Muscle layer of duodenum (tissue), 2 donors: Measurements from ENCODE around the gene RHOJ.
"Not testable (repeated sequence)": the region's sequence is repeated elsewhere in the genome, so short reads cannot be mapped to it uniquely, and the experiment has no call there.

Experiments used
- H3K27ac ChIP-seq: one replicate; pipeline ENCODE4 v1.7.0; 2013; ENCODE audit warnings: mild to moderate bottlenecking, low read length
- H3K27me3 ChIP-seq: one replicate; pipeline ENCODE4 v1.7.0; 2013; ENCODE audit warnings: low read depth, mild to moderate bottlenecking, control low read depth, low read length
- H3K36me3 ChIP-seq, 2 donors: one replicate each; pipeline ENCODE4 v1.7.0; 2013; ENCODE audit warnings: low read length in 2 of 2, control low read depth in 1 of 2, mild to moderate bottlenecking in 1 of 2; ENCODE audit not compliant: insufficient read depth in 2 of 2, control insufficient read depth in 1 of 2
- H3K4me1 ChIP-seq, 2 donors: one replicate each; pipeline ENCODE4 v1.7.0; 2013; ENCODE audit warnings: low read length in 2 of 2, mild to moderate bottlenecking in 2 of 2, control low read depth in 1 of 2, moderate library complexity in 1 of 2; ENCODE audit not compliant: insufficient read depth in 2 of 2, control insufficient read depth in 1 of 2
- H3K4me3 ChIP-seq, 2 donors: one replicate each; pipeline ENCODE4 v1.7.0; 2013; ENCODE audit warnings: low read length in 2 of 2, low read depth in 1 of 2, mild to moderate bottlenecking in 1 of 2
- H3K9me3 ChIP-seq, 2 donors: one replicate each; pipeline ENCODE4 v1.7.0; 2013; ENCODE audit warnings: low read length in 2 of 2, control low read depth in 1 of 2, mild to moderate bottlenecking in 1 of 2; ENCODE audit not compliant: control insufficient read depth in 1 of 2
- donor health status: healthy.

Gene RHOJ

GRCh38 chr14:63204407-63205043 lies at the start of gene RHOJ:
RHOJ (plus strand) TSS chr14:63204443; CDS start chr14:63204870, 427 bp downstream.
- peak within 1 kb of the TSS; percentile 61 to 73 for H3K4me3 ChIP-seq
- peaks cover 0 to 5% of the 10 kb centered on the region in 2 donors for H3K36me3 ChIP-seq
- H3K27me3 ChIP-seq, result no peaks in the 10 kb centered on the region
- H3K9me3 ChIP-seq, result no peaks in the 10 kb centered on the region
- peaks cover 0 to 7% of the 10 kb centered on the region in 2 donors for H3K4me1 ChIP-seq
- peak within 1 kb of the TSS; percentile 98 for H3K27ac ChIP-seq

GRCh38 chr14:63155511-63156185 lies 48.6 kb upstream of the RHOJ start:
- H3K4me1 ChIP-seq, result no peaks in the 10 kb centered on the region
- H3K4me3 ChIP-seq, result no peak overlapping the region
- no peaks in the 10 kb centered on the region for H3K9me3 ChIP-seq
- no peak overlapping the region for H3K27ac ChIP-seq
- H3K27me3 ChIP-seq, result no peaks in the 10 kb centered on the region
- no peaks in the 10 kb centered on the region for H3K36me3 ChIP-seq

DNA sequence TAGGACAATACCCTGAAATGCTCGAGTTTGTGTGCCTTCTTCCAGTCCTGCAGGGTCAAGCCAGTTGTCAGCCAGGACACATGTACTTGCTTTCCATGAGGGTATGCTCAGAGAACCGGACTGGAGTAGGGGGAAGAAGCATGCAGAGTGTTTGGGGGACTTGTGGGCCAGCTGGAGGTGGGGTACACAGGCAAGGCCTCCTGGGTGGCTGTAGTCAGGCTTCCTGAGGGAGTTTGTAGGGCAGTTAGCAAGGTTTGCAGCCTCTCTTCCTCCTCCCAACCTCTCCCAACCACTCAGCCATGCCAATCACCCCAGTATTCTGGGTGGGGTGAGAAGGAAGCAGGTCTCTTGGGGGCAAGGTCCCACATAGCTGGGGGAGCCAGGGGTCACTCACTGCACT lies 47.0 kb upstream of the RHOJ start:
- no peaks in the 10 kb centered on the region for H3K27me3 ChIP-seq
- H3K36me3 ChIP-seq, result no peaks in the 10 kb centered on the region
- H3K27ac ChIP-seq, result no peak overlapping the region
- H3K4me3 ChIP-seq, result no peak overlapping the region
- no peaks in the 10 kb centered on the region for H3K4me1 ChIP-seq
- H3K9me3 ChIP-seq, result no peaks in the 10 kb centered on the region

- H3K4me1 ChIP-seq, result no peaks in the 10 kb centered on the region
- H3K27ac ChIP-seq, result no peak overlapping the region
- no peaks in the 10 kb centered on the region for H3K9me3 ChIP-seq
- H3K4me3 ChIP-seq, result no peak overlapping the region
- no peaks in the 10 kb centered on the region for H3K27me3 ChIP-seq
- no peaks in the 10 kb centered on the region for H3K36me3 ChIP-seq
Measured at GRCh38 chr14:63163306-63163705, 40.9 kb upstream of the RHOJ start.

DNA sequence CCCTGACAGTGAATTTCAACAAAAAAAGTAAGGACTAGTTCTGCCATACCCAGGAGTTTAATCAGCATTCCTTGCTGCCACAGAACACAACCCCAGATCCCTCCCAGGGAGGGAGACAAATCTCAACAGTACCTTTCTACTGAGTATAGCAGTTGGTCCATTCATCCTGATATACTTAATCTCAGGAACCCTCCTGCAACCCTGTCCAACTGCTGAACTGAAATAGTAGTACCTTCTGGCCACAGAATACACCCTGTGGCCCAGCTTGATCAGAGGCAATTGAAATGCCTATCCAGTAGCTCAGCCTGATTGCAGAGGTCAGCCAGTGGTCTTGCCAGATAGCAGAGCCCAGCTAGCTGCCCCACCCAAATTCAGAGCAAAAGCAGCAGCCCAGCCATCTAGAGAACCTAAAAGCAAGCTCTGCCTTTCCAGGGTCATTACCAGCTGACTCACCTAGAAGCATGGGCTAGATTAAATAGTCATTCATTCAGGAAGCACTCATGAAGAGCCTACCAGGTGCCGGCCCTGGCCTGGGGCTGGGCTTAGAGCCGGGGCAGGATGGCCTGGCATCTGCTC lies 40.0 kb upstream of the RHOJ start:
- H3K27ac ChIP-seq, result no peak overlapping the region

GRCh38 chr14:63165267-63165666 lies 39.0 kb upstream of the RHOJ start:
- not testable (repeated sequence) for H3K9me3 ChIP-seq, H3K4me3 ChIP-seq, H3K36me3 ChIP-seq, H3K4me1 ChIP-seq, H3K27ac ChIP-seq, H3K27me3 ChIP-seq

More for the DNA sequence above, 40.0 kb upstream of the RHOJ start:
- Histone ChIP-seq H3K27me3 (no peaks in the 10 kb centered on the region), H3K36me3 (no peaks in the 10 kb centered on the region), H3K4me1 (no peaks in the 10 kb centered on the region), H3K4me3 (no peak overlapping the region), H3K9me3 (no peaks in the 10 kb centered on the region)

DNA sequence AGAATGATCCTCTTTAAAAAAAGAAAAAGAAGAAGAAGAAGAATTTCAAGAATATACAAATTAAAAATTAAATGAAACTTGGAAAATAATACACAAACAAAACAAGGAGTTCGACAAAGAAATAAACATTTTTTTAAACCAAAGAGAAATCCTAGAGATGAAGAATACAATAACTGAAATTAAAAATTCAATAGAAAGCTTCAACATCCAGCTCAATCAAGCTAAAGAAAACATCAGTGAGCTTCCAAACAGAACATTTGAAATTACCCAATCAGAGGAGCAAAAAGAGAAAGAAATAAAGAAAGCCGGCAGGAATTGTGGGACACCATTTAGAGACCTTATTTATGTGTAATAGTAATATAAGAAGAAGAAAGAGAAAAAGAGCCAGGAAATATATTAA lies 37.2 kb upstream of the RHOJ start:
- Histone ChIP-seq H3K27ac (no peak overlapping the region), H3K36me3 (no peaks in the 10 kb centered on the region), H3K4me1 (no peaks in the 10 kb centered on the region), H3K9me3 (no peaks in the 10 kb centered on the region), H3K4me3 (no peak overlapping the region), H3K27me3 (no peaks in the 10 kb centered on the region)

DNA sequence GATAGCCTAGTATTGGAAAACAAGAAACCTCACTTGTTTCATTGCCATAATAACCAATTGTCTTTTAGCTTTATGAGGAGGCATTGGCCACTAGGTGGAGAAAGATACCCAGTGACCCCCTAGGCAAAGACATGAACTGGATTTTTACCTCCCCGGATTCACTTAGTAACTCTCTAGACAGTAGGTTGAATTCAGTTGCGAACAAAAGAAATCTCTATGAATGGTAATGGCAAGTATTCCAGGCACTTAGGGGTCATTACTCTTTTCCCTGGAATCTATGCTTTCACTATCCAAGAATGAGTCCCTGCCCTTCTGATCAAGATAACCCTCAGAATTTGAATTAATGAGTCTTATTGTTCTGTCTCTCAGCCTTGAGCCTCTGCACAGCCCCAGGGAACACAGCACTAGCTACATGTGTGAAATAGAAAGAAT lies 29.5 kb upstream of the RHOJ start:
- peaks cover 3 to 15% of the 10 kb centered on the region in 2 donors for H3K4me1 ChIP-seq
- no peaks in the 10 kb centered on the region for H3K36me3 ChIP-seq
- H3K27ac ChIP-seq, result no peak overlapping the region
- no peaks in the 10 kb centered on the region for H3K9me3 ChIP-seq
- H3K27me3 ChIP-seq, result no peaks in the 10 kb centered on the region
- H3K4me3 ChIP-seq, result no peak overlapping the region

DNA sequence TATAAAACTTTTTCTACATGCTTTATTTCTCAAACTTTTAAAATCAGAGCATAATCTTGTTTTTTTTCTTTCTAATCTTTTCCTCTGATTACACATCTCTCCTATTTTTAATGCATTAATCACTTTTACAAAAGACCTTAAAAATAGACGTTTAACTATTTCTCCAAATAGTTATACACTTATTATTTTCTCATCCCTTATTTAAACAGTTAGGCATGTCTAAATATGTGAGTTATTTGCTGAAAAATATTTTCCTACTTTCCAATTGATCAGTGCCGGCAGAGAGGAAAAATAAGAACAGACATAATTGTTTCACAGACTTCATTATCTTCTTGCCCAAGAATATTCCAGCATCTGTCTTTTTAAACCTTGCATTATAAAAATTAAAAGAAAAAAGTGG lies 28.7 kb upstream of the RHOJ start:
- Histone ChIP-seq H3K9me3 (no peaks in the 10 kb centered on the region), H3K4me1 (peaks cover 3 to 15% of the 10 kb centered on the region in 2 donors), H3K4me3 (no peak overlapping the region), H3K36me3 (no peaks in the 10 kb centered on the region), H3K27me3 (no peaks in the 10 kb centered on the region), H3K27ac (no peak overlapping the region)

- H3K27me3 ChIP-seq, result no peaks in the 10 kb centered on the region
- peaks cover 0 to 4% of the 10 kb centered on the region in 2 donors for H3K9me3 ChIP-seq
- H3K36me3 ChIP-seq, result no peaks in the 10 kb centered on the region
- H3K27ac ChIP-seq, result no peak overlapping the region
- no peak overlapping the region for H3K4me3 ChIP-seq
- peaks cover 3 to 15% of the 10 kb centered on the region in 2 donors for H3K4me1 ChIP-seq
Measured at GRCh38 chr14:63178912-63179311, 25.3 kb upstream of the RHOJ start.

GRCh38 chr14:63179383-63179782 lies 24.9 kb upstream of the RHOJ start:
- Histone ChIP-seq H3K27me3 (no peaks in the 10 kb centered on the region), H3K36me3 (no peaks in the 10 kb centered on the region), H3K4me1 (peaks cover 3 to 15% of the 10 kb centered on the region in 2 donors), H3K9me3 (peaks cover 0 to 4% of the 10 kb centered on the region in 2 donors), H3K4me3 (no peak overlapping the region), H3K27ac (no peak overlapping the region)
